GM21529 (cell line): Measurements from ENCODE around the gene DUOX1.

Experiments
- ATAC-seq: cut with Tn5 transposase; IDR thresholded peaks from one replicate; pipeline ENCODE4 v1.9.1; 2021; ENCODE audit not compliant: unreplicated experiment

DUOX1 gene

DNA sequence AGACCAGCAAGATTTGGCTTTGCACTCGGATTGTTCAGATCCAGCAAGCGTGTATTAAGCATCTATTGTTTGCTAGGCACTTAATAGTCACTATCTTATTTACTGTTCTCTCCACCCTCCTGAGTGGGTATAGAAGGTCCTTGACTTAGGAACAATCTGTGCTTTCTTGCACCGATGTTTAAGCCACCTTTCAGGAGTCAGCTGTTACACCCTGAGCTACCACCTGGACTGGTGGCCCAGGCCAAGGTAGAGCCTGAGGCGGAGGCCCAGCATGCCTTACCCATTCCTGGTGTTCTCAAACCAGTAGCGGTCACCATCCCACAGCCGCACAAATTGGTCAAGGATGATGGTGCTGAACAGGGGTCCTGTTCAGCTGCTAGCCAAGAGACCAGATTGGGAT is 10.0 kb downstream of the DUOX1 start:
- no peak for ATAC-seq

DNA sequence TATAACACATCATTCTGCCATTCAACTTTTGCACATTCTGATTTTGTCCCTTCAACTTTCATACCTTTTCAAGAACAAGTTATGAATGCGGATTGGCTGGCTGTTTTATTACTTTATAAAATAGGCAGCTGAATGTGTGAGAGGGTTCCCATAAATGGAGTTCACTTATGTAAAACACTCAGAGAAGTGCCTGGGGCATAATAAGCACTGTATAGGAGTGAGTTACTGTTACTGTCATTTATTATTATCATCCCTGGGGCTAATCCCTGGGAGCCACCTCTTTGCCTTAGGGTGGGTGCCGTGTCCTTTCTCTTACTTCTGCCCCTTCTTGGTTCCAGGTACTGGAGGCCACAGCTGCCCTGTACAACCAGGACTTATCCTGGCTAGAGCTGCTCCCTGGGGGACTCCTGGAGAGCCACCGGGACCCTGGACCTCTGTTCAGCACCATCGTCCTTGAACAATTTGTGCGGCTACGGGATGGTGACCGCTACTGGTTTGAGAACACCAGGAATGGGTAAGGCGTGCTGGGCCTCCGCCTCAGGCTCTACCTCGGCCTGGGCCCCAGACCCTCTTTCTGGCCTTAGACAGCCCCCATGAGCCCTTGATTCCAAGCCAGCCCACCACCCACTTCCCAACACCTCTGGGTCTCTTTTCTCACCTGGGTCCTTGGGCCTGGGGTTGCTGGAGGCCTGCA is 10.9 kb downstream of the DUOX1 start:
- no peak for ATAC-seq

DNA sequence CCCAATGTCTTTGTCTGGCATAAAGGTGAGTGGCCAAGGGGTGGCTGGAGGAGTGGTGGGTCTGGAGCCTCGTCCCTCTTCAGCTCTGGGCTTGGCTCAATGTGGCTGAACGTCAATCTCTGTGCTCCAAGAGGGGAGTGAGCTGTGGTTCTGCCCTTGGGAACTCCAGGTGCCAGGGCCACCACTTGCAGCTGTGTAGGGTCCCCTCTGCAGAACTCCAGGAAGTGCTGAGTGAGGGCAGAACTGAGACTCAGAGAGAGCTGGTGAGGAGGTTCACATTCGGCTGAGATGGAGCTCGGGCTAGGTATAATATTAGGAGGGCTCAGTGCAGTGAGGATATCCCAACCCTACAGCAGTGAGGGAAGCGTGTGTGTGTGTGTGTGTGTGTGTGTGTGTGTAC is 11.6 kb downstream of the DUOX1 start:
- ATAC-seq, result no peak

DNA sequence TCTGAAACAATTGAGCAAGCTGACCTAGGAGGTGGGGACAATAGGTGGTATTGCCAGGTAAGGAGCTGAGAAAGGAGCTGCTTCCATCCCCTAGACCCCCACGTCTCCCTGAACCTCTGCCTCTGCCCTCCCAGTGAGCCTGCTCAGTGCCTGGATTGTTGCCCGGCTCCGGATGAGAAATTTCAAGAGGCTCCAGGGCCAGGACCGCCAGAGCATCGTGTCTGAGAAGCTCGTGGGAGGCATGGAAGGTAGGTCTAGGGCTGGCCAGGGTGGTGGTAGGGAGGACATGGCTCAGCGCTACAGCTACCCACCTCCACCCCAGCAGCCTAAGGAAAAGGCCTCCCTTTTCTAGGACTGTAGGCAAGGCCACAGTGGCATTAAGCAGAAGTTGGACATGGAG is 13.3 kb downstream of the DUOX1 start:
- ATAC-seq, result no peak

DNA sequence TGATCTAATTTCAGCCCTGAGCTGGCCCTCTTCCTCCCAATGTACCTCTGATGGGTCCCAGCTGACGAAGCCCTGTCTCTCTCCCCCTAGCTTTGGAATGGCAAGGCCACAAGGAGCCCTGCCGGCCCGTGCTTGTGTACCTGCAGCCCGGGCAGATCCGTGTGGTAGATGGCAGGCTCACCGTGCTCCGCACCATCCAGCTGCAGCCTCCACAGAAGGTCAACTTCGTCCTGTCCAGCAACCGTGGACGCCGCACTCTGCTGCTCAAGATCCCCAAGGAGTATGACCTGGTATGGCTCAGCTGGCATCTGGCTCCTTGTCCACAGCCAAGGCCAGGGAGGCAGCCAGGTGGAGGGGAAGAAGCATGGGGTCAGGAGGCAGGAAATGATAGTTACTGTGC is 14.2 kb downstream of the DUOX1 start:
- no peak for ATAC-seq

DNA sequence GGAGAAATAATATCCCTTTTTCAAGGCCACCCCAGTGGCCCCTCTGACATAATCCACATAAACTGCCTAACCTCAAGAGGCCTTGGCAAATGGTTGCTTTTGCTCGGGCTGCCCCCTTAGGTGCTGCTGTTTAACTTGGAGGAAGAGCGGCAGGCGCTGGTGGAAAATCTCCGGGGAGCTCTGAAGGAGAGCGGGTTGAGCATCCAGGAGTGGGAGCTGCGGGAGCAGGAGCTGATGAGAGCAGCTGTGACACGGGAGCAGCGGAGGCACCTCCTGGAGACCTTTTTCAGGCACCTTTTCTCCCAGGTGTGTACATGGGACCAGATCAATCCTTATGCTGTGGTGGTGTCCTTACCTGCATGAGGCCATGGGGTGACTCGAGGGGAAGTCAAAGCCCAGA is 15.0 kb downstream of the DUOX1 start:
- ATAC-seq, result no peak

DNA sequence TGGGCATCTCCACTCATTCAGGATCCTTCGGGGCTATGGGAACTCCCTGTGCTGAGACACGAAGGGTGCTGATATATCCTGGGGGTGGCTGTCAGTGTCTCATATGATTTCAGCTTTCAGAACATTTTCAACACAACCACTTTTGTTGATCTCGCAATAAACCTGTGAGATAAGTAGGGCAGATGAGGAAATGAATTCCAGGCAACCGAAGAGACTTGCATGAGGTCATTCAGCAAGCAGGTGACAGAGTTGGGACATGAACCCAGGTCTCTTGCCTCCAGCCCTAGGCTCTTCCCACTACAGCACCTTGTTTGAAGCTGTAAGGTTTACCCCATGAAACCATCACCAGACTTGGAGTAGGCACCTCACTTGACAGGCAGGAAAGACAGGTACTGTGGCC is 16.6 kb downstream of the DUOX1 start:
- no peak for ATAC-seq

DNA sequence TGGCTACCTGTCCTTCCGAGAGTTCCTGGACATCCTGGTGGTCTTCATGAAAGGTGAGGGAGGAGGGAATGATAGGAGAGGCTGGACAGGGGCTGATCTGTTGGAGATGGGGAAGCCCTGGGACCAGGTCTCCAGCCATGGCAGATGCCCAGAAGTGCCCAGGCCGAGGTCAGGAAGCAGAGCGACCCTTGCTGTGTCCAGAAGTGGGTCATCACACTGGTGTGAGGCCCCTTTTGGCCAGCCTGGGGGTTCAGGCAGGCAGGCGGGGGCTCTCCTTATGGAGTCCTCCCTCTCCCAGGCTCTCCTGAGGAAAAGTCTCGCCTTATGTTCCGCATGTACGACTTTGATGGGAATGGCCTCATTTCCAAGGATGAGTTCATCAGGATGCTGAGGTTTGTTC is 17.8 kb downstream of the DUOX1 start:
- ATAC-seq, result no peak

DNA sequence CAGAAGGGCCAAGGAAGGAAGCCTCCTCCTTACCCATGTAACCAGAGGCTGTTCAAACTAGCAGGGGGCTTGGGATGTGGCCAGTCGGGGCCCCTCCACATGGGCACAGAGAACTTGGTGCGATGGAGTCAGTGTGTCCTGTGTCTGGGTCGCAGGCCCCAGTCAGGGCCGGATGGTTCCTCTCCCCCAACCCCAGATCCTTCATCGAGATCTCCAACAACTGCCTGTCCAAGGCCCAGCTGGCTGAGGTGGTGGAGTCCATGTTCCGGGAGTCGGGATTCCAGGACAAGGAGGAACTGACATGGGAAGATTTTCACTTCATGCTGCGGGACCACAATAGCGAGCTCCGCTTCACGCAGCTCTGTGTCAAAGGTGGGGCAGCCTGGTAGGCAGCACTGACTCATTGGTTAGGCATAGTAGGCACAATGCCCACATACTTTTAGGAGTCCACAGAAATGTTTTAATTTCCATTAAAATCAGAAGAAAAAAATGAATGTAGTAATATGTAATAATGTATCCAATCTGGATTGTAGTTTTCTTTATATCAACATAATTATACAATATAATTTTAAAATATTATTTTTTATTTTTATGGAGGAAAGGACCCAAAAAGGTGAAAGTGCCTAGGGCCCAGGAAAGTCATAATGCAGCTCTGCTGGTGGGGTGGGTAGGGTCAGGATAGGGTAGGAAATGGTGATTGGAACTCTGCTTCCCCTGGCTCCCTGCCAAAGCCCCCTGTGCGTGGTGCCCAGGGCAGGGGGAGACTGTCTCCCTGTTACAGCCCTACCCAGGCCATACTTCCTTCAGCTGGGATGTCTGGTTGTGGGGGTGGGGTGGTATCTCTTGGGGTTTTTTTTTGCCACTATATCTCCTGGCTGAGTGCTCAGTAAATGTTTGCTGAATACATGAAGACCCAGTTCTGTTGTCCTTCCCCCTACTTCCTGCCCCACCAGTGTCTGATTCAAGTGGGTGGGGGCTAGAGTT is 18.6 kb downstream of the DUOX1 start:
- no peak for ATAC-seq

DNA sequence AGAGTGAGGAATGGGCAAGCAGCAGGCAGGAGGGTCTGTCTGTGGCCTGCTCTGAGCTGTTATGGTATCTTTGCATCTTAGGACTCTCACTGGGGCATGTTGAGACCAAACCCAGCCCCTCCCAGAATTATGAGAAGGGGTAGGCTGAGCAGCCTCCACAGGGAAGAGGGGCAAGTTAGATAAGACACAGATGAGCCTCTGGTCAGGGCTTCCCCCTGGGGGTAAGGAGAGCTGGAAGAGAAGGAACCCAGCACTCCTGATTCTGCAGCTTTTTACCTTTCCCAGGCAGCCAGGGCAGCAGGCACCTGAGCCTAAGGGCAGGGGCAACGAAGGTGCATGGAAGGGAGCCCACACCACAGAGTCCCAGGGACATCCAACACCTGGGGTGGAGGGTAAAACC is 19.3 kb downstream of the DUOX1 start:
- no peak for ATAC-seq

DNA sequence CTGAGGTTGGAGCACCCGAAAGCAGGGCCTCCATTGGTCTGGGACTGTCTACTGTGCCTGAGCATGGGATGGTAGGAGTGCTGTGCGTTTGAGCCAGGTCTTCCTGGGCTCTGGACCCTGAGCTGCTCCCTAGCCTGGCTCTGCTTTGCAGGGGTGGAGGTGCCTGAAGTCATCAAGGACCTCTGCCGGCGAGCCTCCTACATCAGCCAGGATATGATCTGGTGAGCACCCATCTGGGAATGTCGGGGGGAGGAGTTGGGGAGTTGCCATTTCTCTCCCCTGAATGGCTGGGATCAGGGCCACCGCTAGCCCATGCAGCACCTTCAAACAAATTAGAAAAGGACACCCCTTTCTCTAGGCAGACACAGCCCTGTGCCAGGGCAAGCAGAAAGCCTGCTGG is 20.7 kb downstream of the DUOX1 start:
- ATAC-seq, result no peak

DNA sequence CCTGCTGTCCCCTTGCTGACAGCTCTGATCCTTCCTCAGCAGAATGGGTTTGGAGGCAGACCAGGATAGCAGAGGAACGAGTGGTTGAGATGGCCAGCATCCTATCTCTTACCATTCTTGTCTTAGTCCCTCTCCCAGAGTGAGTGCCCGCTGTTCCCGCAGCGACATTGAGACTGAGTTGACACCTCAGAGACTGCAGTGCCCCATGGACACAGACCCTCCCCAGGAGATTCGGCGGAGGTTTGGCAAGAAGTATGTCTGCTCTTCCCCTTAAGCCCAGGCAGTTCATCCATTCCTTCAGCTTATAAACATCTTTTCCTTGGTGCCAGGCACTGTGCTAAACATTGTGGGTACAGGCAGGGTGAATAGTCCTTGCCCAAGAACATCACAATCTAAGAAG is 21.2 kb downstream of the DUOX1 start:
- no peak for ATAC-seq

DNA sequence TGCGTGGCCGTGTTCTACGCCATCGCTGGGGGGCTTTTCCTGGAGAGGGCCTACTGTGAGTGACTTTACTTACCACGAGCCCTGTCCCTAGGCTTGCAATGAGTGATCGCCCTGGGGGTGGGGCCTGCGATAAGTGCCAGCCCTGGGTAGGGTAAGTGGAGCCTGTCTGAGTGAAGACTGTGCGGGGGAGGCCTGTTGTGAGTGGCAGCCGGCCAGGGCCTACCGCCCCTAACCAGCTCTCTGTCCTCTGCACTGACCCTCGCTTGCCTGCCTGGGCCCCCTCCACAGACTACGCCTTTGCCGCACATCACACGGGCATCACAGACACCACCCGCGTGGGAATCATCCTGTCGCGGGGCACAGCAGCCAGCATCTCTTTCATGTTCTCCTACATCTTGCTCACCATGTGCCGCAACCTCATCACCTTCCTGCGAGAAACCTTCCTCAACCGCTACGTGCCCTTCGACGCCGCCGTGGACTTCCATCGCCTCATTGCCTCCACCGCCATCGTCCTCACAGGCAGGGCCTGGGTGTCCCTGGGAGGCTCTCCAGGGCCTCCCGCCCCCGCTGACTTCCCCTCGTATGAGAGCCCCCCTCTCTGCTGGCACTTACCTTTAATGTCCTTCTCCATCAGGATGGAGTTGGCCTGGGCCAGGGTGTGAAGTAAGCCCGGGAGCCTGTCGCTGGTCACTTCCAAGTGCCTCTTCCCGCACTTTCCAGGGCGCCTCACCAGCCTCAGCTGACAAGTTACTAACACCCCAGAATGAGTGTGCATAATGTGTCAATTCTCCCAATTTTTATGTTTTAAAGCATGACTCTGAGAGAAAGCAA is 22.4 kb downstream of the DUOX1 start:
- no peak for ATAC-seq

DNA sequence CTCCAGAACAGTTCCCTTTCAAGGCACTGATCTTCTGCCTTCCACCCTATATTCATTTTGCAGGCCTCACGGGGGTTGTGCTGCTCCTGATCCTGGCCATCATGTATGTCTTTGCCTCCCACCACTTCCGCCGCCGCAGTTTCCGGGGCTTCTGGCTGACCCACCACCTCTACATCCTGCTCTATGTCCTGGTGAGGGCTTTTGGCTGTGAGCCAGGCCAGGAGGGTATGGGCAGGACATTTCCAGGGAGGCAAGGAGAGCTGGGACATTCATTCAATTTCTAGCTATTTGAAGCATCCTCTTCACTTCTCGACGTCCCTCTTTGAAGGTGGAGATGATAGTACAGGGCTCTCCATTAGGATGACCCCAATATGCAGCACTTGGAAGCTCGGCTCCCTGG is 25.9 kb downstream of the DUOX1 start:
- no peak for ATAC-seq

DNA sequence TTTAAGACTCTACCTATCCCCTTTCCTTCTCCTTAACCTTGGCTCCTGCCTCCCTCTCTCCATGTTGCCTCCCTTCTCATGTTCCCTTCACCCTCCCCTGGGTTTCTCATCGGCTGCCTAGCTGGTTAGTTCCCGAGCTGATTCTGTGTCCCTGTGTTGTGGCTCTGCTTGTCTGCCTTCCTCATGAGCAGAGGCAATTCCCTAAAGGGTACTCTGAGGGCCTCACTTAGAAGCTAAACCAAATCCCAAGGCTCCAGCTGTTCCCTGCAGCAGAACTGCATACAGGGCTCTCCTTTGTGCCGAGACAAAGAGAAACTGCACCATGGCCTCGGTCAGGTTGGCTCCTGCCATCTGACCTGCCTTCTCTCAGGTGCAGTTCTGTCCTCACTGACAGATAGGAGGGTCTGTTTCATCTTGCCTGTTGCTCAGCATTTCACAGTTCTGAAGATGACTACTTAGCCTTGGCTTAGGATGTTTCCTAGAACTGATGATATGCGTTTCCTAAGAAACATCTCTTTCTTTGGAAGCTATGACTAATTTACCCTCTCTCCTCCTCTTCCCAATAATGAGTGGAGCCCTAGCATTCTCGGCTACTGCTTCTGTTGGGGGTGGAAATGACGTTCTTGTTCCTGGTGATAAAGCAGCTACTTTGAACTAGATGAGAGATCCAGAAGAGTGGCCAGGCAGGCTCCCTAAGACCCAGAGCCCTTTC is 27.1 kb downstream of the DUOX1 start:
- ATAC-seq, result no peak

DNA sequence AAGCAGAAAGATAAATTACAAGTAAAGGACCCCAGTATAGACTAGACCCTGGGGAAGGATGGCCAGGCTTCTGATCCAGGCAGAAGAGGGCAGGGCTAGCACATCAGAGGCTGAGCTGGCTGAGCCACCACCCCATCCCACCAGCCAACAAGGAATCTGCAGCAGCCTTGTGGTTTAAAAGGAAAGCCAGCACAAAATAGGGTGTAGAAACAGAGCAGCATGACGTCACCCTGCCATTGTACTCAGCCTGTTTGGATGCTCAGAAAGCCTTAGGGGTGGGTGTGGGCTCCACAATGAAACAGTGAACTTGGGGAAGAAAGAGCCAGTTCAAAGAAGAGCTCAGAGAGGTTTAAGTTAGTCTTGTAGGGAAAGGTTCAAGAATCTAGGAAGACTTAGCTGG is 28.2 kb downstream of the DUOX1 start:
- ATAC-seq, result no peak

DNA sequence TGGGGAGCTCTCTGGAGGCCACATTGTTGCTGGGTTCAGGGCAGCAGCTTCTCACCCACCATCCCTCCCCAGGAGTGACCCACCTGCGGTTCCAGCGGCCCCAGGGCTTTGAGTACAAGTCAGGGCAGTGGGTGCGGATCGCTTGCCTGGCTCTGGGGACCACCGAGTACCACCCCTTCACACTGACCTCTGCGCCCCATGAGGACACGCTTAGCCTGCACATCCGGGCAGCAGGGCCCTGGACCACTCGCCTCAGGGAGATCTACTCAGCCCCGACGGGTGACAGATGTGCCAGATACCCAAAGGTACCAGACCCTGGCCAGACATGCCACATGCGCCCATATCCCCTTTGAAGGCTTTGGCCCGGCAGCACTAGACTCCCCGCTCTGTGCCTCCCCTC is 31.9 kb downstream of the DUOX1 start:
- ATAC-seq, result no peak

DNA sequence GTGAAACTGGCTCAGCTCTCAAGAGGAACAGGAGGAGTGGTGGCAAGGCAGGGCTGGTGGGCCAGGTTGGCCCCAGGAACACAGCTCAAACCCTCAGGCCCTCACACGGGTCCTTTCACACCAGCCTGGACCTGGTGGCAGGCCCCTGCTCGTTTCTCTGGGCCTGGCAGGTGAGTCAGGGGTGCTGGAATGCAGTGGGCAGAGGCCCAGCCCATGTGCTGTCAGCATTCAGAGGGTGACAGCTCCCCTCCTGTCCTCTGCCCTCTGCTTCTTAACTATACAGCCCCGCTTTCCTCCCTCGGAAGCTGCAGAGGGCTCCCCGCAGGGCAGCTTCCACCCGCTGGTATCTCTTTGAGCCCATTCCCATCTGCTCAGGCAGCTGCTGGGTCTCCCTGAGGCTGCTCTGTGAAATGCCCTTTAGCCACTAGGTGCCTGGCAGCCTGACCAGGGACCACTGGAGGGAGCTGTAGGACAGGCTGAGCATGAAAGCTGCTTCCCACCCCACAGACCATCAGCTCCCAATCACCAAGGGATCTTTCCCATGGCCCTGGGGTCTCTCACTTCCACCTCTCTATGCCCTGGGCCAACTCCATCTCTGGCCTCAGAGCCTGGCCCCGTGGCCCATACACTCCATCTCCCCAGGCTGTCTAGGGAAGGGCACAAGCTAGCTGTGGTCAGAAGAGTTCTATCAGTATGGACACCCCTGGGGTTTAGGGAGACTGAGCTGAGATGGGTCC is 33.1 kb downstream of the DUOX1 start:
- no peak for ATAC-seq

DNA sequence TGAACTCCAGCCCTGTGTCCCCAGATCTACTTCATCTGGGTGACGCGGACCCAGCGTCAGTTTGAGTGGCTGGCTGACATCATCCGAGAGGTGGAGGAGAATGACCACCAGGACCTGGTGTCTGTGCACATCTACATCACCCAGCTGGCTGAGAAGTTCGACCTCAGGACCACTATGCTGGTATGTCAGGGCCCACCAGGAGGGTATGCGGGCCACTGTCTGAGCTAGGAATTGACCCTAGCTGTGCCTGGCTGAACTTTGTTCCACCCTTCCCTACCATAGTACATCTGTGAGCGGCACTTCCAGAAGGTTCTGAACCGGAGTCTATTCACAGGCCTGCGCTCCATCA is 33.7 kb downstream of the DUOX1 start:
- no peak for ATAC-seq

DNA sequence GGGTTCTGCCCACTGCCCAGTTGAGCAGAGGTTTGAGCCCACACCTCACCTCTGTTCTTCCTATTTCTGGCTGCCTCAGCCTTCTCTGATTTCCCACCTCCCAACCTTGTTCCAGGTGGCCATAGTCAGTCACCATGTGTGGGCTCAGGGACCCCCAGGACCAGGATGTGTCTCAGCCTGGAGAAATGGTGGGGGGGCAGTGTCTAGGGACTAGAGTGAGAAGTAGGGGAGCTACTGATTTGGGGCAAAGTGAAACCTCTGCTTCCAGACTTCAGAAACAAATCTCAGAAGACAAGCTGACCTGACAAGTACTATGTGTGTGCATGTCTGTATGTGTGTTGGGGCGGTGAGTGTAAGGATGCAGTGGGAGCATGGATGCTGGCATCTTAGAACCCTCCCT is 35.1 kb downstream of the DUOX1 start:
- no peak for ATAC-seq
